ENCODE data around the gene KLHL18. TPM values are rescaled to one million over a fixed set of nuclear protein-coding genes. Genes with fewer than 3 reads are reported as not detected.

The KLHL18 gene
- total RNA-seq, 2 experiments from 2014 or later, result 13.1 to 28.6 TPM

GRCh38 chr3:47348411-47349154, 65.8 kb downstream of the KLHL18 start:
- peaks cover 31% of the 10 kb centered on the region for H3K36me3 ChIP-seq (ENCODE audit: insufficient read depth, low read length)
- no peak overlapping the region for H3K4me2 ChIP-seq (ENCODE audit: low read length)
- no peak overlapping the region for H3K4me3 ChIP-seq (ENCODE audit: low read depth, low read length, poor library complexity, severe bottlenecking)
- no peaks in the 10 kb centered on the region for H3K79me2 ChIP-seq (ENCODE audit: insufficient read depth, low read depth, low read length)
- no TSS peak for BruUV-seq (replicated peaks)
- intact Hi-C loops (cut with micrococcal nuclease; ENCODE audit: unreplicated experiment), result no loop called here
- no peaks in the 10 kb centered on the region for H3K9me2 ChIP-seq (ENCODE audit: insufficient read depth, low read length)
- H3K4me1 ChIP-seq (ENCODE audit: insufficient read depth, low read length, poor library complexity, severe bottlenecking), result peaks cover 21% of the 10 kb centered on the region
- H3K9me3 ChIP-seq (ENCODE audit: low read length), result no peaks in the 10 kb centered on the region
- TF ChIP-seq CTCF (conservative IDR thresholded peaks at IDR 0.05; ENCODE audit: low read length) (no peak), EZH2phosphoT487 (IDR thresholded peaks at IDR 0.05; ENCODE audit: borderline replicate concordance, low read depth, low read length) (no peak)
- no peak overlapping the region for H2AFZ ChIP-seq (ENCODE audit: low read length)
- no peak for DNase-seq (ENCODE audit: low spot score)
- no peaks in the 10 kb centered on the region for H4K20me1 ChIP-seq (ENCODE audit: insufficient read depth, low read length)
- POLR2A ChIA-PET, result interaction anchor here (0.5 kb wide), 2 partner anchors 9 to 32 kb away, joined by 3 to 5 read pairs; no protein-coding TSS in a partner anchor
- CTCF ChIA-PET (ENCODE audit: unreplicated experiment), result interaction anchor here (0.6 kb wide), 1 partner anchor 25 kb away, joined by 3 read pairs; no protein-coding TSS in a partner anchor
- no peak overlapping the region for H3K27ac ChIP-seq (ENCODE audit: low read depth, low read length, poor library complexity, severe bottlenecking)

GRCh38 chr3:47355010-47355409, 72.3 kb downstream of the KLHL18 start:
- H2AFZ ChIP-seq (ENCODE audit: low read length), result no peak overlapping the region
- H3K4me3 ChIP-seq (ENCODE audit: low read depth, low read length, poor library complexity, severe bottlenecking), result no peak overlapping the region
- no peak for DNase-seq (ENCODE audit: low spot score)
- no peak overlapping the region for H3K27ac ChIP-seq (ENCODE audit: low read depth, low read length, poor library complexity, severe bottlenecking)
- H3K4me1 ChIP-seq (ENCODE audit: insufficient read depth, low read length, poor library complexity, severe bottlenecking), result no peaks in the 10 kb centered on the region
- H3K36me3 ChIP-seq (ENCODE audit: insufficient read depth, low read length), result no peaks in the 10 kb centered on the region
- intact Hi-C loops (cut with micrococcal nuclease; ENCODE audit: unreplicated experiment), result no loop called here
- ChIA-PET POLR2A (interaction anchor here (0.6 to 1.3 kb wide), 2 partner anchors 40 to 167 kb away, joined by 3 read pairs; no protein-coding TSS in a partner anchor), CTCF (ENCODE audit: unreplicated experiment) (no interaction called here)
- no peaks in the 10 kb centered on the region for H4K20me1 ChIP-seq (ENCODE audit: insufficient read depth, low read length)
- peaks cover 16% of the 10 kb centered on the region for H3K9me3 ChIP-seq (ENCODE audit: low read length)
- H3K79me2 ChIP-seq (ENCODE audit: insufficient read depth, low read depth, low read length), result no peaks in the 10 kb centered on the region
- TF ChIP-seq EZH2phosphoT487 (IDR thresholded peaks at IDR 0.05; ENCODE audit: borderline replicate concordance, low read depth, low read length) (no peak), CTCF (conservative IDR thresholded peaks at IDR 0.05; ENCODE audit: low read length) (no peak)
- no TSS peak for BruUV-seq (replicated peaks)
- no peak overlapping the region for H3K4me2 ChIP-seq (ENCODE audit: low read length)
- H3K9me2 ChIP-seq (ENCODE audit: insufficient read depth, low read length), result no peaks in the 10 kb centered on the region

DNA sequence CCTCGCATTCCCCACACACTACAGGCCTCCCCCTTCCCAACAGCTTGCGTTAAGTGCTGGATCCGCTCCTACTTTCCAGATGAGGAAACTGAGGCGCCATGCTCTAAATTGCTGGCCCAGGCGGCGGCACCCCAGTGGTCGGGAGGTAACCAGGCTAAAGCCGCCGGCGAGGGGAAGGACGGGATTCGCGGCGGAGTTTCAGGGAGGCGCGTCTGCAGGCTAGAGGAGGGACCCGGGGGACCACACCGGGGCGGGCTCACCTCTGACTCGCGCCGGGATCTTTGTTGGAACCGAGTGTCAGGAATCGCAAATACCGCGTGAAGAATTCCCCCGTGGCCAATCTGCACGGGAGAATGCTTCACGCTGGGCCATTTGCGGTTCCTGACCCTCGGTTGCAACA, 73.5 kb downstream of the KLHL18 start:
- ChIA-PET CTCF (ENCODE audit: unreplicated experiment) (no interaction called here), POLR2A (interaction anchor here (0.6 kb wide), 1 partner anchor 260 kb away, joined by 3 read pairs; no protein-coding TSS in a partner anchor)
- intact Hi-C loops (cut with micrococcal nuclease; ENCODE audit: unreplicated experiment), result no loop called here

More for the DNA sequence above, 73.5 kb downstream of the KLHL18 start:
- Histone ChIP-seq H3K9me3 (ENCODE audit: low read length) (peaks cover 18% of the 10 kb centered on the region), H2AFZ (ENCODE audit: low read length) (no peak overlapping the region), H3K36me3 (ENCODE audit: insufficient read depth, low read length) (no peaks in the 10 kb centered on the region), H3K4me2 (ENCODE audit: low read length) (no peak overlapping the region), H3K27ac (ENCODE audit: low read depth, low read length, poor library complexity, severe bottlenecking) (no peak overlapping the region), H3K79me2 (ENCODE audit: insufficient read depth, low read depth, low read length) (no peaks in the 10 kb centered on the region), H3K9me2 (ENCODE audit: insufficient read depth, low read length) (no peaks in the 10 kb centered on the region), H4K20me1 (ENCODE audit: insufficient read depth, low read length) (no peaks in the 10 kb centered on the region), H3K4me1 (ENCODE audit: insufficient read depth, low read length, poor library complexity, severe bottlenecking) (no peaks in the 10 kb centered on the region), H3K4me3 (ENCODE audit: low read depth, low read length, poor library complexity, severe bottlenecking) (no peak overlapping the region)
- no peak for DNase-seq (ENCODE audit: low spot score)
- BruUV-seq (replicated peaks), result no TSS peak
- TF ChIP-seq EZH2phosphoT487 (IDR thresholded peaks at IDR 0.05; ENCODE audit: borderline replicate concordance, low read depth, low read length) (no peak), CTCF (conservative IDR thresholded peaks at IDR 0.05; ENCODE audit: low read length) (no peak)

Data from OCI-LY7 (cell line).